ENCODE data around the gene KRT6C.
"Not testable (repeated sequence)": the region's sequence is repeated elsewhere in the genome, so short reads cannot be mapped to it uniquely, and the experiment has no call there.

KRT6C gene

DNA sequence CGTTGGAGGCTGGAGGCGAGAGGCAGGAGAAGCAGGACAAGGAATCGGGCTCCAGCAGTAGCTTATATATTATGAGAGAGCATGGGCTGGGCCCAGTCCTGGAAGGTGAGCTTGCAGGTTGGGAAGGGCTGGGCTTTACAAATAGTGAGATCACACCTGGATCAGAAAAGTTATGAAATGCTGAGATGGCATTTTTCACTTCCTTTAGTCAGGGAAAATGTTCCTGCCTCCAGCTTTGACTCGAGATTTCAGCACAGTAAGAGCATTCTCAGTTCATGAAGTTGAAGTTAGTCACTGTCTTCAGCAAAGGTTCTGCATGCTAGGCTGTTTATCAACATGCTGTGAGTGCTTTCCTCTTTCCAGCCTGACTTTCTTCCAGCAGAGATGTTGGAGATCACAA, at the start of gene KRT6C:
Gene KRT6C (minus strand): TSS at position 38 of the 400 bp plus-strand sequence. CDS start 68 bp downstream, outside the sequence.
- DNase-seq: no peak

DNA sequence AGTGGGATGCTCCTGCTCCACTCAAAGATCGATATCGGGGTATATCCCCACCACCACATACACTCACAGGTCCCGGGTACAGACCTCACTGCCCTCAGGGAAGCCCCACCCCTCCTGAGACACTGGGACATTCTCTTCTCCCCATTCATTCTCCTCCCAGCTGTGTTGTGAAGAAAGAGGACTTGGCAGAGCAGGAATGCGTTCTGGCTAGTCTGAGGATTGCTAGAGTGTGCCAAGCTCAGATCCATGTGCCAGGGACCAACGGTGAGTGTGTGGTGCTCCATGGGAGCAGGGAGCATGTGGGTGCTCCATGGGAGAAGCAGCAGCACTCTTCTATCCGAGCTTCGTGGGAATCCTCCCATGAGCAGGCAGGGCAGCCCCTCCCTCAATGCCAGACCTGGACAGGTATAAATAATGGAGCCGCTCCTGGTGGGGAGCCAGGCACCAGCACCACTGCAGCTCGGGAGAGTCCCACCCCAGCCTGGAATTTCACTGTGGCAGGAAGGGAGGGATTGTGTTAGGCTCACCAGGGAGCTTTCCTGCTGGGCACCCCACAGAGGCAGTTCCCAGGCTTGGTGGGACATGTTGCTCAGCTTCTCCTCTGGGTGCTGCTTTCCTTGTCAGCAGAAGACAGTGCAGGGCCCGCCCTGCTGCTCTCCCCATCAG, 48.9 kb upstream of the KRT6C start:
- no peak for DNase-seq

DNA sequence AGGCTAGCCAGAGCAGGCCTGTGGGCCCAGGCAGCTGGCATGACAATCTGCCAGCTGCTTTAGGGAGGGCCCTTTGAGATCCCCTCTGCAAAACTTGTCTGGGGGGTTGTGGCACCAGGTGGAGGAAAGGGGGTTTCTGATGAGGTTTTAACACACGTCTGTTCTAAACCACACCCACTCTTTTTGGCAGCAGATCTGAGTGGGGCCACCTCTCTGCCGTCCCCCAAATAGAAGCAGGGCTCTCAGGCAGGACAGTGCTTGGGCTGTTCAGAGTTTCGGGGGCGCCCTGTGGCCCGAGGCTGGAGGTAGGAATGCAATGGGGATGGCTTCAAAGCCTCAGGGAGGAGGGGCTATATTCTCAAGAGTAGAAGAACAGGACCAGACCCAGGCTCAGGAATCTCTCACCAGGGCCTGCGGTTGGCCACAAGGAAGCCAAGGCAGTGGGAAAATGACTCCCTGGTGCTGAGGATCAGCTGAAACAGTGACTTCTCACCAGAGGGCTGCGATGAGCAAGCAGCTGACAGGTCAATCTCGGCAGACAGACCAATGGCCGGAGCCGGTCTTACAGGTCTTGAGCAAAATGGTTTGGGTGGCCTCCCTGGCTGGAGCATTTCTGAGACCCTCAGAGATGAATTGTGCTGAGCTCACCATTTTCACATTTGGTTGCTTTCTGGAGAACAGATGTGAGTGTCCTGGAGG, 48.1 kb upstream of the KRT6C start:
- peak; percentile 44 for DNase-seq

DNA sequence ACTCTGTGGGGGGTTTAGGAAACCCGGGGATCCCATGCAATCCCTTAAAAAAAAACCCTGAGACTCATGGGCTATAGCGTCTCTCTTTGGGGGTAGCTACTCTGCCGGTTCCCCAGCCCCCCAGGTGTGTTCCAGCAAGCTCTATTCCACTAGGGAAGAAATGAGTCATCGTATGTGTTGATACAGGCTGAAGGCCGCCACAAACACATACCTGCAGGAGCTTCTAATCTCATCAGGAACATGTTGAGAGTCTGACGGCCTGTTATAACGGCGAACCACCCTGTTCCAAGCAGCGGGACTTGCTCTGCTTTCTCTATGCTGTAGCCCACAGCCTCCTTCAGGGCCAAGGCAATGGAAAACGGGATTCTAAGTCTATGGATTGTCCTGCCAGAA, 47.6 kb upstream of the KRT6C start:
- DNase-seq: no peak

DNA sequence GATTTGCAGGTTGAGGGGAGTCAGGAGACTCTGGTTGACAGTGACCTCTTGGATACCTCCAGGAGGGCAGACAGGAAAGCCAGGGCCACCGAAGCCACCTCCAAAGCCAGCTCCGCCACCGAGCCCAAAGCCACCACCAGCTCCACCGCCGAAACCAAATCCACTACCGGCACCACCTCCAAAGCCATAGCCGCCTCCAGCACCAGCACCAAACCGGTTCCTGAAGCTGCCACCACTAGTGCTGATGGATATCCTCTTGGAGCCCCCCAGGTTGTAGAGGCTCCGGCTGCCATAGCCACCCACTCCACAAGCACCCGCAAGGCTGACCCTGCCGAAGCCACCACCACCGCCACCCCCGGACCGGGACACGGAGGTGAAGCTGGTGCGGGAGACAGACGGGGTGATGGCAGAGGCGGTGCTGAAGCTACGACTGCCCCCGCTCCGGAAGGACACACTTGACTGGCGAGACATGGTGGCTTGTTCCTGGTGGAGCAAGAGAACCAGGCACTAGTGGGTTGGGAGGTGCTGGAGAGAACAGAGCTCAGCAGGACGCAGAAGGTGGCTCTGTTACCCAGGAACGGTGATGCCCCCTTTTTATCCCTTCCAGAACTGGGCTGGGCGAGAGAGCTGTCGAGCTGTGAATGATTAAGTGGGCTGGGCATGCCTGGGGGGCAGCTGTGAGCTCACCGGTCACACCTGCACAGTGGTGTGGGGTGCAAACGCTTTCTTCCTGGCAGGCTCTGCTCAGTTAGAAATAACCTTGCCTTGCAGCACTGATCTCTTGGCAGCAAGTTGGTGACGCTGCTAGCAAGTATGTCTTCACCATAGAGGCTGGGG, 46.4 kb upstream of the KRT6C start, which contains the start of gene KRT5:
Gene KRT5 (minus strand): TSS at position 569 of the 837 bp plus-strand sequence. CDS start 98 bp downstream, at position 471.
- no peak for DNase-seq

DNA sequence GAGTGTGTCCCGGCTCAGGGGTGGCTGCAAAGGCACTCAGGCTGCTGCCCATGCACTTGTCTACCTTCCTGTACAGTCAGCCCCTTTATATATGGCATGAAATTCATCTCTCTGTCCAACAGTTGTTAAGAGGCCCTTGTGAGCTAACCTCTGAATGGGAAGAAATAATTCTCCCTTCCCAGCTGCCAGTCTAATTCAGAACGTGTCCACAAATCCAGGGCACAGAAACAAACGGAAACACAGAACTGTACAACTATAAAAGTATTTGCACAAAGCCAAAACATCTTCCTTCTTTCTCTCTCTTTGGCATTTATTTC, 45.7 kb upstream of the KRT6C start:
- no peak for DNase-seq

DNA sequence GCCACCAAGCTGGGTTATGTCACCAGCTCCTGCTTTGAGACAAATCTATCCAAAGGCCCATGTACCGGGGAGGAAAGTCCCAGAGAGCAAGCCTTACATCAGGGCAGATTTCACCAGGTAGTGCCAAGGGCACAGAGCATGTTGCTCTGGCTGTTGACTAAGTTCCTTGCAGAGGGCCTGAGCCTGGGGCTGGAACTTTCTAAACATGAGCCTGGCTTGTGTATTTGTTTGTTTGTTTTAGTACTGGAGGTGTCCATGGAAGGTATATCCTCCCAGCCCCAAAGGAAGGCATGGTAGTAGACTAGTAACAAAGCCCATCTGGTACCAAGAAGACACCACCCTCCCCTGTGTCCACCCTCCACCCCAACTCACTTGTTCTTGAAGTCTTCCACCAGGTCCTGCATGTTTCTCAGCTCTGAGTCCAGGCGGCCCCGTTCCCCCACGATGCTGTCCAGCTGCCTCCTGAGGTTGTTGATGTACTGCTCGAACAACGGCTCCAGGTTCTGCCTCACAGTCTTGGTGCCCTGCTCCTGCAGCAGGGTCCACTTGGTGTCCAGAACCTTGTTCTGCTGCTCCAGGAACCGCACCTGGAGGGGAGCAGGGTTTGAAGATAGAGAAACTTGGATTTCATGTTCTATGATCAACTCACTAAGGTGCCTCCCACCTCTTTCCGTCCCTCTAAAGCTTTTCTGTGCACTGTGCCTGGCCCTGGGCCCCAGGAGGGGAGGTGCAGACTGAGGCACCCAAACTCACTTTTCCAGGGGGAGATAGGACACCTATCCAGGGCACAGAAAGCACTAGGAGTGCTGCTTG, 45.2 kb upstream of the KRT6C start:
- DNase-seq: no peak

DNA sequence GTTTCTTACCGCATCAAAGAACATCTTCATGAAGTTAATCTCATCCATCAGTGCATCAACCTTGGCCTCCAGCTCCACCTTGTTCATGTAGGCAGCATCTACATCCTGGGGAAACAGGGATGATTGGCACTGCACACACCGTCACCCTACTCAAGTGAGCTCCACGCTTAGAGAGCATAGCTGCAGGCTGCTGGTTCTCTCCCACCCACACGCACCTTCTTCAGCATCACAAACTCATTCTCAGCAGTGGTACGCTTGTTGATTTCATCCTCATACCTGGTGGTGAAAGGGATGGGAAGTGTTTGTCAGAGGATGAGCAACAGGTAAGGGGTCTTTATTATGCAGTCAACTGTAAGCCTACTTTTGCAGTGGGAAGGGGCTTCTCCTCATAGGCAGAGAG, 44.3 kb upstream of the KRT6C start:
- DNase-seq: no peak

DNA sequence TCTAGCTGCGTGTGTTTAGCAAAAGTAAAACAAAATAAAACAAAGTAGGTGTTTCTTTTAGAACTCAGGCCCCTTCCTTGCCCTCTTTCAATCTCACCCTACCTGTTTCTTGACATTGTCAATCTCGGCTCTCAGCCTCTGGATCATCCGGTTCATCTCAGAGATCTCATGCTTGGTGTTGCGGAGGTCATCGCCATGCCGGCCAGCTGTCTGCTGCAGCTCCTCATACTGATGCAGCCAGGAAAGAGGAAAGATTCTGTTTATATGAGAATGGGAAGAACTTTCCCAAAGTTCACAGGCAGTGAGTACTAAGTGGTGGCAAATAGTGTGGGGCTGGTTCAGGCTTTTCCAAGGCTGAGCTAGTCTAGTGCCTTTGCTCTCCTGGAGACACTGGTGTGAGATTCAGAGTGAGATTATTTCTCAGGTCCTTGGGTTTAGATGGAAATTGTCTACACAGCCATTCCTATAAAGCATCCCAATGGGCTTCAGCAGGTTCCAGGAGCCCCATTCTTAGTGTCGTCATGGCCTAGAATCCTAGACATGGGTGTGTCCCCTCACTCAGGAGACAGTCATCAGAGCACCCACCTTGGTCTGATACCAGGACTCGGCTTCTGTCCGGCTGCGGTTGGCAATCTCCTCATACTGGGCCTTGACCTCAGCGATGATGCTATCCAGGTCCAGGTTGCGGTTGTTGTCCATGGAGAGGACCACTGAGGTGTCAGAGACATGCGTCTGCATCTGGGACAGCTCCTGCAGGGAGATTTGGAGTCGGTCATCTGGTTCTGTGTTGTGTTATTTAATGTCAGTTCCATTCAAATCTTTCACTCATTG, 43.6 kb upstream of the KRT6C start:
- no peak for DNase-seq

DNA sequence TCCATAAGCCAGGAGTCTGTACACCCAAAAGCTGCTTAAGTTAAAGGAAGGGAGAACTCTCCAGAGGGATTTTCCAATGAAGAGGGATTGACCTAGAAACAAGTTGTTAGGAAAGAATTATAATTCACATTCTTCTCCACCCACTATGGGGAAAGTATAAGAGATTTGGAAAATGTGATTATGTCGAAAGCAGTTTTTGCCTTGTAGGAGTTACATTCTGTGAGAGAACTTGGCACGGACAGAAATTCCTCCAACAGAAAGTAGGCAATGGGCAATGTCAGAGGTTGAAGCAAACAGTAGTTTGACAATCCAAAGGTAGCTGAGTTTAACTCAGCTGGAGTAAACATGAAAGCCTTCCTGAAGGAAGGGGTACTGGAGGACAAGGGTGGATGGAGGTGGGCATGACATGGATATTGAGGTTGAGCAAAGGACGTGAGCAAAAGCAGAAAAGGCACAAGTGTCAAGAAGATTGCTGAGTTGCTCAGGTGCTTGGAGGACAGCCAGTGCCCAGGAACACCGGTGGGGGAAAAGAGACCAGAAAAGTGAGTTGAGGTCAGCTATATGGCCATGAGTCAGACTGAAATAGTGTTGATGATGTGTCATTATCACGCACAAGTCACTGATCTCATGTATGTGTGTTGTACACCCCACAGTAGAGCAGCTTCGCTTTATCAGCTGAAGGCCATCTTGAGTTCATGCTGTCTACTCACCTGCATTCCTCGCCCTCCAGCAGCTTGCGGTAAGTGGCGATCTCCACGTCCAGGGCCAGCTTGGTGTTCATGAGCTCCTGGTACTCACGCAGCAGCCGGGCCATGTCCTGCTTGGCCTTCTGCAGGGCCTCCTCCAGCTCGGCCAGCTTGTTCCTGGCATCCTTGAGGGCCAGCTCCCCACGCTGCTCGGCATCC, 42.6 kb upstream of the KRT6C start:
- DNase-seq: no peak

DNA sequence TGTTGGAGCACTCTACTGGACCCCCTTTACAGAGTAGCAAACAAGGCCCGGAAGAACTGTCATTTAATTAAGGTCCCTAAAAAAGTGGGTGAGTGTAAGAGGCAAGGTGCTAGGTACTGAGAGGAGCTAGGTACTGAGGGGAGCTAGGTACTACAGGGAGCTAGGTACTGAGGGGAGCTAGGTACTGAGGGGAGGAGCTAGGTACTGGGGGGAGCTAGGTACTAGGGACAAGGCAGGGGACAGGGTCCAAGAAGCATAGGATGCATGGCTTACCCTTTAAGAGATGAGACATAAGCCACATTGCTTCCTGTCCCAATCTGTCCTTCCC, 41.7 kb upstream of the KRT6C start:
- DNase-seq: no peak

DNA sequence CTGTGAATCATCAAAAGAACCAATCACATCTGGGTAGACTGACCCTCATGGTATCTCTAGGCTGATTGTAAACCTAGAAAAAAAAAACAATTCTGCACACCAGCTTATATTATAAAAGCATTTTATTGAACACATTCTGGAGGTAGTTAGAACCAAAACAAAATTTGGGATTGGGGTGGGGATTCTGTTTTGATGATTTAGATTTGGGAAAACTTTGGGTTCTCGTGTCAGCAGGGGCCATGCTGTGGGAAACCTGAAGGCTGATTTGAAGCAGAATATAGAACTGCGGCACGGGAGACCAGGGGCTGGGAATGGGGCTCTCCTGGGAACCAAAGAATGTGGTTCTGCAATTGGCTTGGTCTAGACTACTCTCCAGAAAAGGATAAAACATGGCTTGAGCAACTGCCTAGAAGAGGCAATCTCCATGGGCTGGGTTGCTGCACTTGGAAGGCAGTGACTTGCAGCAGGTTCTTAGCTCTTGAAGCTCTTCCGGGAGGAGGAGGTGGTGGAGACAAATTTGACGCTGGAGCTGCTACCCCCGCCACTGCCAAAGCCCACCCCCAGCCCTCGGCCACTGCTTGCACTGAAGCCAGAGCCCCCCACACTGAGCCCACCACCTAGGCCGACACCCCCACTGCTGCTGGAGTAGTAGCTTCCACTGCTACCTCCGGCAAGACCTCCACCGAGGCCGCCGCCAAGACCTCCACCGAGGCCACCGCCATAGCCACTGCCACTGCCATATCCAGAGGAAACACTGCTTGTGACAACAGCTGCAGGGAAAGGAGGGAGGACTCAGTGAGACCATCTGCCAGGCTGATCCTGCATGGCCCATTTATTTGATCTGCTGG, 41.1 kb upstream of the KRT6C start:
- DNase-seq: no peak

DNA sequence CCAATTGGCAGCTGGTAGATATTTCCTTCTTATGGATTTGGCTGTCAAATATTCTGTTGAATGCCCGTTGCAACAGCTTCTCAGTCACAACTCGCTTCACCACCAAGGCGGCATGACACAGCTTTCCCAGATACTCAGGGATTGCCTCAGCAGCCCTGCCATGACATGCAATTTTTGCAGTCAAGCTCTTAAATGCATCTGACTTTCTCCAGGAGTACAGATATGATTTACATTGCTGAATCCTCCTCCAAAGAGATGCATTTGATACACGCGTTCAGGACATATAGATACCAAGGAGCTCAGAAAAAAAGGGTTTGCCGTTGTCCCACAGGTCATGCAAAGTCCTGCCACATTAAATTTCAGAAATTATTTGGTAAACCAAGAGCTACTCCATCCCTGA, 40.1 kb upstream of the KRT6C start:
- DNase-seq: no peak

DNA sequence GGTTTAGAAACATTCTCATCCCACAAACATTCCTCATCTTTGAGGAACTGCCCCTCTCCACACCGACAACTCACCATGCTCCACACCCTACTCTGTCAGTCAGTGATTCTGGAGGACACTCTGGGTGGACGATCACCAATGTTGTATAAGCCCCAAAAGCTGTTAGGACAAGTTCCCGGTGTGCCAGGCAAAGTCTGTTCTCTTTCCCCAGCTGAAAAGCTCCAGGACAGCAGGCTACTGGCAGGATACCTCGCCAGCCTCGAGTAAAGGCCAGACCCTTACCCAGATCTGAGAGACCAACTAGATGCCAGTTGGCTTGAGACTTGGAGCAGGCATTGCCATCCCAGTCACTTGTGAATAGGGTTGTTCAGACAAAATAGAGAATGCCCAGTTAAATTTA, 34.6 kb upstream of the KRT6C start:
- no peak for DNase-seq

DNA sequence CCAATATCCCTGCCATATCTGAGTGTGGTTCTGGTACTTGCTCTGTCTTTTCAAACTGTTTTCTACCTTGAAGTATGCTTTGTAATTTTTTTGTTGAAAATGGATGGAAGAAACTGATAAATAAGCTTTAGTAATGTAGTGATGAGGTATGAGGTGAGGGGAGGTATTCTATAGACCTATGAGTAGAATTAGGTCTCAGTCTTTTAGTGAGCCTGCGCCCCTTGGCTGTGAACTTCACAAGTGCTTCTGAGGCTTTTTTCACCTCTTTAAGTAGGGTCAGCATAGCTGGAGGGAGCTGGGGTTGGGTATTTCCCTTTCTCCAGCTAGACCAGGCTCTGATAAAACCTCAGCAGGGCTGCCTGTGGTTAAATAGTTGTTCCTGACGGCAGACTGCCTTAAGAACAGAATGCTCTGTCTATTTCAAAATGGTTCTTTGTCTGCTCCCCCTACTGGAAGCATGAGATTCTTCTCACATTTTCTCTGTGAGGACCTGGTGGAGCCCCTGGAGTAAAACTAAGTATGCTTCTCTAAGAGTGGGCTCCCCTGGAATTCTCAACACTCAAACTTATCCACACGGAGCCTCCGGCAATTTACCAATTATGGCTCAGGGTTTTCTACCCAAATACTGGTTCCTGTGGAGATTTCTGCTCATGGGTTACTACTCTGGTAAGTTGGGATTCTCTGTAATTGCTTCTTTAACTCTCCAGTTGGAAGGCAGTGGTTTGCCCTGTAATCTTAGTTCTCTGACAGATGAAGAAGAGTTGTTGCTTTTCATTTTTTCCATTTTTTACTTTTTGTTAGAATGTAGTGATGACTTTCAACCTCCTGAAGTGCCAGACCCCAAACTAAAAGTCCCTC, 33.5 kb upstream of the KRT6C start:
- no peak for DNase-seq

DNA sequence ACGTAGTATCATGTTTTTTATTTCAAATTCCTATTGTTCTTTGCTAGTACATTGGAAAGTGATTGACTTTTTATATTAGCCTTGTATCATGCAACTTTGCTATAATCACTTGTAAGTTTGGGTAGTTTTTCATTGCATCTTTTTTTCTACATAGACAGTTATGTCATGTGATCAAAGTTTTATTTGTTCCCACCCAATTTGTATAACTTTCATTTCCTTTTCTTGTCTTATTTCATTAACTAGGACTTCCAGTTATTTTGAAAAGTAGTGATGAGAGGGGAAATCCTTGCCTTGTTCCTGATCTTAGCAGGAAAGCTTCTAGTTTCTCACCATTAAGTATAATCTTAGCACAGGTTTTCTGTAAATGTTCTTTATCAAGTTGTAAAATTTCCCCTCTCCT, 29.3 kb upstream of the KRT6C start:
- DNase-seq: no peak

DNA sequence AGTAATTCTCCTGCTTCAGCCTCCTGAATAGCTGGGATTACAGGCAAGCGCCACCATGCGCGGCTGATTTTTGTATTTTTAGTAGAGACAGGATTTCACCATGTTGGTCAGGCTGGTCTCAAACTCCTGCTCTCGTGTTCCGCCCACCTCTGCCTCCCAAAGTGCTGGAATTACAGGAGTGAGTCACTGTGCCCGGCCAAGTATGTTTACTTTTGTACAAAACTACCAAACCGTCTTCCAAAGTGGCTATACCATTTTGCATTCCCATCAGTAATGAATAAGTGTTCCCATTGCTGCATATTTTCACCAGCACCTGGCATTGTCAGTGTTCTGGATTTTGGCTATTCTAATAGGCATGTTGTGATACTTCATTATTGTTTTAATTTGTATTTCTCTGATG, 27.9 kb upstream of the KRT6C start:
- no peak for DNase-seq

DNA sequence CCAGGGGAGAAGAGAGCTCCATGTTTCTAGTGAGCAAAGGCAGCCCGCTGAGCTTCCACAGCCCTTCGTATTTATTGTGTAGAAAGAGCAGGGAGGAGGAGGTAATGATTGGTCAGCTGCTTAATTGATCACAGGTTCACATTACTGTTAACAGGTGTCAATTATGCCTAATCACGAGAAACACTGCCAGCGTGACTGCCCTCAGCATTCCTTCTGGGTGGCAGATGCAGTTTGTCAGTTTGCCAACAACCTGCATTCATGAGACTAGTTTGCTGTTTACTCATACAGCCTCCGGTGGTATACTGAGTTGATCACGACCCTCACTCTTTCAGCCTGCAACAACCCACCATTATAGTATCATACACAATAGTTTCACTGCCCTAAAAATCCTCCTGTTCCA, 27.0 kb upstream of the KRT6C start:
- DNase-seq: not testable (repeated sequence)
